IMR-90 (cell line): ENCODE data around the gene TSPAN17. TPM values are rescaled to one million over a fixed set of nuclear protein-coding genes. Genes with fewer than 3 reads are reported as not detected.

ENCODE experiments used
- ATAC-seq: fragments of 200-7000 bp; cut with Tn5 transposase; 2 replicates; pipeline ENCODE4 v1.9.1; 2020; ENCODE audit warnings: low read depth, mild to moderate bottlenecking, moderate library complexity
- BruUV-seq: library from RNA; stranded (reverse); fragments of 400-500 nt; replicated peaks from 2 replicates; lab custom pipeline; 2021; lab: Mats Ljungman, UMichigan
- CTCF ChIA-PET: fragments of 300-600 bp; formaldehyde crosslinking; extraction: SDS; loops from one replicate; lab custom pipeline; 2021; ENCODE audit warnings: antibody characterized with exemption; lab: Yijun Ruan, JAX
- POLR2A ChIA-PET: fragments of 300-600 bp; sonication (Branson Sonifier 250); formaldehyde crosslinking; loops from one replicate; lab custom pipeline; 2022; ENCODE audit warnings: antibody characterized with exemption; ENCODE audit not compliant: unreplicated experiment; lab: Charles Lee
- DNase-seq: peaks from one replicate; pipeline ENCODE4 v3.0.0; 2013
- H2AFZ ChIP-seq: replicated peaks from 2 replicates; pipeline ENCODE3; 2013; ENCODE audit warnings: low read length, mild to moderate bottlenecking; ENCODE audit not compliant: poor library complexity
- H2AK5ac ChIP-seq: 2 replicates; pipeline ENCODE4 v1.6.1; 2013; ENCODE audit warnings: low read depth, low read length, inconsistent platforms
- H2AK9ac ChIP-seq: replicated peaks from 2 replicates; pipeline ENCODE3; 2013; ENCODE audit warnings: mild to moderate bottlenecking, low read depth, low read length, moderate library complexity; ENCODE audit not compliant: poor library complexity
- H2BK120ac ChIP-seq: 2 replicates; pipeline ENCODE4 v1.6.1; 2013; ENCODE audit warnings: low read depth, low read length, inconsistent platforms
- H2BK15ac ChIP-seq: 3 replicates; pipeline ENCODE4 v1.6.1; 2013; ENCODE audit warnings: low read depth, low read length, inconsistent platforms
- H2BK20ac ChIP-seq: 2 replicates; pipeline ENCODE4 v1.6.1; 2013; ENCODE audit warnings: low read depth, mild to moderate bottlenecking, inconsistent platforms, low read length, moderate library complexity
- H2BK5ac ChIP-seq: 2 replicates; pipeline ENCODE4 v1.6.1; 2013; ENCODE audit warnings: mild to moderate bottlenecking, low read depth, low read length, inconsistent platforms; ENCODE audit not compliant: poor library complexity, severe bottlenecking
- H3K14ac ChIP-seq: replicated peaks from 2 replicates; pipeline ENCODE4 v1.6.1; 2013; ENCODE audit warnings: low read depth, low read length, inconsistent platforms
- H3K18ac ChIP-seq: 2 replicates; pipeline ENCODE4 v1.6.1; 2013; ENCODE audit warnings: low read depth, low read length, control low read depth
- H3K23ac ChIP-seq: 2 replicates; pipeline ENCODE4 v1.6.1; 2013; ENCODE audit warnings: low read depth, low read length, inconsistent platforms
- H3K27ac ChIP-seq: 2 replicates; pipeline ENCODE4 v1.5.1; 2013; ENCODE audit warnings: mild to moderate bottlenecking, control low read depth, low read length; ENCODE audit not compliant: insufficient read depth
- H3K27me3 ChIP-seq: 2 replicates; pipeline ENCODE4 v1.6.1; 2013; ENCODE audit warnings: low read length; ENCODE audit not compliant: control insufficient read depth, insufficient read depth
- H3K36me3 ChIP-seq: 2 replicates; pipeline ENCODE4 v1.6.1; 2013; ENCODE audit warnings: low read length, mixed read lengths; ENCODE audit not compliant: control insufficient read depth, insufficient read depth
- H3K4ac ChIP-seq: 2 replicates; pipeline ENCODE4 v1.6.1; 2013; ENCODE audit warnings: low read depth, low read length, inconsistent platforms
- H3K4me1 ChIP-seq: 2 replicates; pipeline ENCODE4 v1.6.1; 2013; ENCODE audit warnings: low read length, mixed read lengths; ENCODE audit not compliant: control insufficient read depth, insufficient read depth
- H3K4me2 ChIP-seq: 2 replicates; pipeline ENCODE4 v1.6.1; 2013; ENCODE audit warnings: low read depth, mild to moderate bottlenecking, control low read depth, low read length, moderate library complexity
- H3K4me3 ChIP-seq: 2 replicates; pipeline ENCODE4 v1.5.1; 2013; ENCODE audit warnings: low read depth, mild to moderate bottlenecking, control low read depth, low read length, moderate library complexity; ENCODE audit not compliant: insufficient read depth
- H3K56ac ChIP-seq: 2 replicates; pipeline ENCODE4 v1.6.1; 2013; ENCODE audit warnings: low read length, inconsistent platforms; ENCODE audit not compliant: insufficient read depth; ENCODE audit errors: extremely low read depth
- H3K79me1 ChIP-seq, 2 experiments: 2 replicates each; pipeline ENCODE4 v1.6.1; 2013; ENCODE audit warnings: low read length in 2 of 2, inconsistent platforms in 1 of 2, low read depth in 1 of 2
- H3K9ac ChIP-seq: 2 replicates; pipeline ENCODE4 v1.6.1; 2013; ENCODE audit warnings: low read depth, low read length, control low read depth
- H3K9me1 ChIP-seq: 2 replicates; pipeline ENCODE4 v1.6.1; 2013; ENCODE audit warnings: low read length, inconsistent platforms; ENCODE audit not compliant: insufficient read depth
- H3K9me3 ChIP-seq: 2 replicates; pipeline ENCODE4 v1.6.1; 2013; ENCODE audit warnings: low read length; ENCODE audit not compliant: control insufficient read depth, insufficient read depth
- H4K20me1 ChIP-seq: 2 replicates; pipeline ENCODE4 v1.6.1; 2013; ENCODE audit warnings: low read length, inconsistent platforms; ENCODE audit not compliant: insufficient read depth
- H4K5ac ChIP-seq: 2 replicates; pipeline ENCODE4 v1.6.1; 2013; ENCODE audit warnings: mild to moderate bottlenecking, low read depth, low read length, control low read depth
- H4K8ac ChIP-seq, 2 experiments: 2 replicates each; pipeline ENCODE4 v1.6.1; 2013; ENCODE audit warnings: low read depth in 2 of 2, low read length in 2 of 2, control low read depth in 1 of 2, inconsistent platforms in 1 of 2
- H4K91ac ChIP-seq: 2 replicates; pipeline ENCODE4 v1.6.1; 2013; ENCODE audit warnings: low read depth, low read length, inconsistent platforms; ENCODE audit not compliant: insufficient read depth
- BHLHE40 ChIP-seq: fragments of 150-350 bp; IDR thresholded peaks from 2 replicates; pipeline ENCODE4 v1.6.1; 2016; ENCODE audit warnings: mild to moderate bottlenecking, low read depth, low read length
- CEBPB ChIP-seq: IDR thresholded peaks from 2 replicates; pipeline ENCODE4 v1.6.1; 2012; ENCODE audit warnings: low read depth, low read length, improper control_type of control experiment
- CHD1 ChIP-seq: IDR thresholded peaks from 2 replicates; pipeline ENCODE4 v1.6.1; 2012; ENCODE audit warnings: low read depth, low read length, improper control_type of control experiment
- CTCF ChIP-seq: conservative IDR thresholded peaks from 2 replicates; pipeline ENCODE4 v1.5.1; 2012; ENCODE audit warnings: mild to moderate bottlenecking, low read depth, low read length, improper control_type of control experiment
- ELK1 ChIP-seq: fragments of 150-350 bp; IDR thresholded peaks from 2 replicates; pipeline ENCODE4 v1.6.1; 2016; ENCODE audit warnings: low read depth, mild to moderate bottlenecking, low read length, moderate library complexity, borderline replicate concordance
- FOS ChIP-seq: fragments of 150-350 bp; IDR thresholded peaks from 2 replicates; pipeline ENCODE4 v1.6.1; 2016; ENCODE audit warnings: low read depth, low read length
- MAFK ChIP-seq: IDR thresholded peaks from 2 replicates; pipeline ENCODE4 v1.6.1; 2012; ENCODE audit warnings: low read depth, low read length, improper control_type of control experiment
- MAZ ChIP-seq: IDR thresholded peaks from 2 replicates; pipeline ENCODE4 v1.6.1; 2012; ENCODE audit warnings: low read depth, mild to moderate bottlenecking, low read length, improper control_type of control experiment, moderate library complexity, borderline replicate concordance
- MXI1 ChIP-seq: IDR thresholded peaks from 2 replicates; pipeline ENCODE4 v1.6.1; 2012; ENCODE audit warnings: low read depth, mild to moderate bottlenecking, low read length, moderate library complexity, borderline replicate concordance
- NFE2L2 ChIP-seq: fragments of 150-350 bp; IDR thresholded peaks from 2 replicates; pipeline ENCODE4 v1.6.1; 2016; ENCODE audit warnings: low read depth, mild to moderate bottlenecking, low read length
- POLR2A ChIP-seq: IDR thresholded peaks from 2 replicates; pipeline ENCODE4 v1.6.1; 2012; ENCODE audit warnings: mild to moderate bottlenecking, low read depth, low read length
- RAD21 ChIP-seq: IDR thresholded peaks from 2 replicates; pipeline ENCODE4 v1.6.1; 2012; ENCODE audit warnings: low read length, improper control_type of control experiment
- RCOR1 ChIP-seq: IDR thresholded peaks from 2 replicates; pipeline ENCODE4 v1.6.1; 2012; ENCODE audit warnings: mild to moderate bottlenecking, low read length, improper control_type of control experiment; ENCODE audit not compliant: insufficient replicate concordance
- RFX5 ChIP-seq: IDR thresholded peaks from 2 replicates; pipeline ENCODE4 v1.8.0; 2012; ENCODE audit warnings: low read depth, mild to moderate bottlenecking, low read length, moderate library complexity
- SMC3 ChIP-seq: fragments of 150-350 bp; IDR thresholded peaks from 2 replicates; pipeline ENCODE4 v1.6.1; 2016; ENCODE audit warnings: low read depth, mild to moderate bottlenecking, antibody characterized with exemption, low read length, moderate library complexity
- USF2 ChIP-seq: fragments of 150-350 bp; IDR thresholded peaks from 2 replicates; pipeline ENCODE4 v1.6.1; 2017; ENCODE audit warnings: mild to moderate bottlenecking, antibody characterized with exemption, low read length, low read depth
- WGBS, 2 experiments: methylation state at CpG; one replicate each; pipeline versions ENCODE4 v1.1.5 to v1.1.7; 2013; ENCODE audit warnings: missing lambda C conversion rate in 2 of 2; ENCODE audit not compliant: insufficient read length in 1 of 2; ENCODE audit errors: extremely low coverage in 2 of 2; 5-methylcytosine and 5-hydroxymethylcytosine counted together
- dilution Hi-C: fragments of 300-500 bp; cut with HindIII; formaldehyde crosslinking; loops from one replicate; pipeline ENCODE4 v1.14.3; 2018; ENCODE audit warnings: low sequenced_read_pairs; ENCODE audit not compliant: unreplicated experiment
- in situ Hi-C: fragments of 300-500 bp; cut with MboI; formaldehyde crosslinking; loops from 3 replicates; pipeline ENCODE4 v1.14.3; 2019; ENCODE audit warnings: low sequenced_read_pairs, inconsistent platforms, mixed read lengths
- intact Hi-C: fragments of 100-400 bp; cut with micrococcal nuclease; formaldehyde crosslinking; loops from 2 replicates; pipeline ENCODE4 v1.10.0; 2022
- polyA plus RNA-seq, 3 experiments: library from polyadenylated mRNA; depleted of rRNA; stranded (reverse); fragments of >200 nt; gene quantifications; 2 replicates each; pipeline ENCODE4 v1.2.3, GENCODE V29; 2012; ENCODE audit warnings: low replicate concordance in 1 of 3
- total RNA-seq: library from RNA; depleted of rRNA; stranded (reverse); fragments of >200 nt; gene quantifications from 2 replicates; pipeline ENCODE4 v1.2.3, GENCODE V29; 2012

Gene TSPAN17
- total and polyA plus RNA-seq, 2 of the 4 experiments (the other 2 are of a cell fraction), result 34.2 to 41.6 TPM

GRCh38 chr5:176654856-176655255 lies 7.6 kb downstream of the TSPAN17 start:
- ATAC-seq, result no peak
- Histone ChIP-seq H3K14ac (no peak overlapping the region), H4K20me1 (peaks cover 33% of the 10 kb centered on the region), H4K5ac (no peak overlapping the region), H2BK120ac (no peak overlapping the region), H2BK20ac (no peak overlapping the region), H3K9me3 (no peaks in the 10 kb centered on the region), H2AK9ac (no peak overlapping the region), H3K9ac (no peak overlapping the region), H3K4me2 (no peak overlapping the region), H3K9me1 (peaks cover 3% of the 10 kb centered on the region; the same call in 1 of the 2 replicates), H3K56ac (no peak overlapping the region), H2AFZ (no peak overlapping the region), H4K8ac (no peak overlapping the region), H2AK5ac (no peak overlapping the region), H3K23ac (no peak overlapping the region), H3K18ac (no peak overlapping the region), H3K27me3 (no peaks in the 10 kb centered on the region), H3K4me1 (0 out of 2 replicates have a peak, but pooled peaks cover 2% of the 10 kb centered on the region), H4K91ac (no peak overlapping the region), H3K4me3 (no peak overlapping the region), H3K27ac (no peak overlapping the region), H3K79me1 (peaks cover 0 to 23% of the 10 kb centered on the region in 2 experiments), H2BK15ac (no peak overlapping the region), H3K36me3 (peaks cover 10% of the 10 kb centered on the region; the same call in 1 of the 2 replicates), H3K4ac (no peak overlapping the region), H2BK5ac (no peak overlapping the region)
- ChIA-PET POLR2A (no interaction called here), CTCF (no interaction called here)
- BruUV-seq, result no TSS peak
- no peak for TF ChIP-seq USF2
- no peak for TF ChIP-seq MAZ
- no peak for TF ChIP-seq NFE2L2
- TF ChIP-seq FOS, result no peak
- TF ChIP-seq RAD21, result no peak
- TF ChIP-seq CTCF, result no peak
- no peak for TF ChIP-seq CEBPB
- no peak for TF ChIP-seq MAFK
- no peak for TF ChIP-seq SMC3
- no peak for TF ChIP-seq BHLHE40
- no peak for TF ChIP-seq MXI1
- no peak for TF ChIP-seq CHD1
- TF ChIP-seq ELK1, result no peak
- no peak for TF ChIP-seq RFX5
- no peak for TF ChIP-seq RCOR1
- TF ChIP-seq POLR2A, result no peak
- dilution Hi-C loops, result no loop called here
- intact Hi-C loops, result no loop called here
- in situ Hi-C loops, result no loop called here
- DNase-seq, result no peak
- WGBS, 2 experiments, result no CpG with 5 or more reads among the region's 14 CpGs
